ENCODE measurements around the gene MYO1E.

The MYO1E gene

GRCh38 chr15:59385171-59385570 lies 12.5 kb upstream of the MYO1E start:
- DNase-seq, result no peak

DNA sequence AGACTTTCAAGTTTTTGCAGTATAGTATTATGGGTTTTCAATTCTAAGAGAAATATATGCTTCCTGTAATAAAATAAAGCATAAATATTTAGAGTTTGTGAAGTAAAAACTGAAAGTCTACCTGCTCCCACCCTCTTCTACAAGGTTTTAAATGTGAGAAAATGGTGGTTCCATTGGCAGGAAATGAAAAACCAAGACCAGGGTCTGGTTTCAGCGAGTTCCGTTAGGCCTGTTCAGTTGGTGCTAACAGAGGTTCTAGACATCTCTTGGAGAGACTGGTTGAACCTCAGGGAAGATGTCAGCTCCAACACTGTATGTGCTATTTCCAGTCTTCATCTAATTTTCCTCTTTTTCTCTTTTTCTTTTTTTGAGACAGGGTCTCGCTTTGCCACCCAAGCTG lies 11.8 kb upstream of the MYO1E start:
- peak in 1 of 5 donors; percentile 53 for DNase-seq

GRCh38 chr15:59380902-59381610 lies 8.4 kb upstream of the MYO1E start:
- no peak for DNase-seq

GRCh38 chr15:59379531-59379930 lies 6.9 kb upstream of the MYO1E start:
- DNase-seq, result no peak

DNA sequence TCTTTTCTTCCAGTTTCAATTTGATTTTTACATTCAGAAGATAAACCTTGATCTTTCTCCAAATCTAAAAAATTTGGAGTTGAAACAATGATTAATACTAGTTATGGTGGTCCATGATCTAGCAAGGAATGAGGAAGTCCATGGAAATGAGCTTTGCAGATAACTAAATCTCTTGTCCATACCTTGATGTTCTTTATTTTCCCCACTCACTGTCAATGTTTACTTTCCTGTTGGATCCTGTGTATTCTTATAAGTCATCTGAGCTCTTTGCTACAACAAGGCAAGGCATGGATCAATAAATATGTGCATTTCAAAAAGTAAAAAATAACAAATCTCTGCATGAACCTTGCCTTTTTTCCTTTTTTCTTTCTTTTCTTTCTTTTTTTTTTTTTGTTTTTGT lies 6.2 kb upstream of the MYO1E start:
- no peak for DNase-seq

- DNase-seq, result no peak
Measured at GRCh38 chr15:59377924-59378323, 5.3 kb upstream of the MYO1E start.

GRCh38 chr15:59376733-59377132 lies 4.1 kb upstream of the MYO1E start:
- no peak for DNase-seq

DNA sequence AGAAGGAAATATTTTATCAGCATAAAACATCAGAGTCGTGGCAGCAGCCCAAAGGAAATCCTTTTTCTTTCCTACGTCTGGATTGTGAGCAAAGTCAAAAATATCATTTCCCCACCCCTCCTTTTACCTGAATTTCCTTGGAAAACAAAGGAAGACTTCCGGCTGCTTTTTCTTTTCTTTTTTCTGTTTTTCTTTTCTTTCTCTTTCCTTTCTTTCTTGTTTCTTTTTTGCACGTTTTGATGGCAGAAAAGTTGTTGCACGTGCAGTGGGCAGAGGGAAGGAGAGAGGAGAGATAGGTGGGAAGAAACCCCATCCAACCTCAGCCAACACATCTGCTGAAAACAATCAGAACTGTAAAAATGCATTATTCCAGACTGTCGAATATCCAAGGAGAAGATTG lies 544 bp upstream of the MYO1E start:
- no peak for DNase-seq

DNA sequence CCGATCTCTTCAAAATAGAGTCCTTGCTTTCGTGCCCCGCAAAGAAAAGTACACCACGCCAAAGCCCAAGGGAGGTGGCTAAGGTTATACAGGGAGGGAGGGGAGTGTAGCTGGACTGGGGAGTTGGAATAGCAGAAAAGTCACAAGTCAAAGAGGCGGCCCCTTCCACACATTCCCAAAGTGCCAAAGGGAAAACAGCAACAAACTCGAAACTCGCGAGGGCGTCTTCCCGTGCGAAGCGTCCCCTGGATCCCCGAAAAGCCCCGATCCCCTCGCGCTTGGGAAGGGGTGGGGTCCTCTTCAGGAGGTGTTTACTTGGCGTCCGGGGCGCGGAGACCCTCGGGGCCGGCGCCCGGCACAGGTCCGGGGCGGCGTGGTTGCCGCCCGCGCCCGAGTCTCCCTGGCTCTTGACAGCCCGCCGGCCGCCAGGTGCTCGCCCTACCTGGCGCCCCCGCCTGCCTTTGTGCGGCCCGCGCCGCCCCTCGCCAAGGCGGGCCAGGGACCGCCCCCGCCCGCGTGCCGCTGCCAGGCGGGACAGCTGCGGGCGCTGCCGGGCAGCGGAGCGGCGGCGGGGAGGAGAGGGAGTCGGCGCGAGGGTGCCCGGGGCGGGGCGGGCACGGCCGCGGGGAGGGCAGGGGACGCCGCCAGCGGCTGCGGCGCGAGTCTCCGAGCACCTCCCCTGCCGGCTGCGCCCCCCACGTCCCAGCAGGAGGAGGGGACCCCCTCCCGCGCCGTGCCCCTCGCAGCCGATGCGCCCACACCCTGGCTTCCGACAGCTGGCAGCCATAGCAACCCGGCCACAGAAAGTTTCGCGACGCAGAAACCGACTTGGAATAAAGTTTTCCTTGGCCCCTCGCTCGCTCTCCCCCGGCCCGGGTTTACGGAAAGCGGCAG lies 966 bp downstream of the MYO1E start:
- peak in 2 of 5 donors; percentile 11 to 13 for DNase-seq

GRCh38 chr15:59369597-59369996 lies 3.1 kb downstream of the MYO1E start:
- DNase-seq, result peak in 1 of 5 donors; percentile 19

DNA sequence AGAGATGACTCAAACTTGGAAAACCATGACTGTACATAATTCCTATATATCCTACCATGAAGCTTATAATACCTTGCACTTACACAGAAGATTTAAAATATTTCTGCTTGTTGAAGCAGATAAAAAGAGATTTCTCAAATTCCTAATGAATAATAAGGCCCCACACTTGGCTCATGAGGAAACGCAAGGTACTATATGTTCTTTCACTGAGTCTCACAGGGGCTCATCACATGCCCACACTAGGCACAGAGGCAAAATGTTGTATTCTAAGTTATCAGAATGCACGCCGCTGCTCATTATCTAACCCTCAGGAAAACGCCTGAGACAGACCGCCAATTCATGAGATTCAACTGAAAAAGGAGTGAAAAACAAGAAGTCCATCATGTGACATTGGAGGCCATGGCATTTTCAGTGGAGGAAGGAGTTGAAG lies 5.6 kb downstream of the MYO1E start:
- no peak for DNase-seq

DNA sequence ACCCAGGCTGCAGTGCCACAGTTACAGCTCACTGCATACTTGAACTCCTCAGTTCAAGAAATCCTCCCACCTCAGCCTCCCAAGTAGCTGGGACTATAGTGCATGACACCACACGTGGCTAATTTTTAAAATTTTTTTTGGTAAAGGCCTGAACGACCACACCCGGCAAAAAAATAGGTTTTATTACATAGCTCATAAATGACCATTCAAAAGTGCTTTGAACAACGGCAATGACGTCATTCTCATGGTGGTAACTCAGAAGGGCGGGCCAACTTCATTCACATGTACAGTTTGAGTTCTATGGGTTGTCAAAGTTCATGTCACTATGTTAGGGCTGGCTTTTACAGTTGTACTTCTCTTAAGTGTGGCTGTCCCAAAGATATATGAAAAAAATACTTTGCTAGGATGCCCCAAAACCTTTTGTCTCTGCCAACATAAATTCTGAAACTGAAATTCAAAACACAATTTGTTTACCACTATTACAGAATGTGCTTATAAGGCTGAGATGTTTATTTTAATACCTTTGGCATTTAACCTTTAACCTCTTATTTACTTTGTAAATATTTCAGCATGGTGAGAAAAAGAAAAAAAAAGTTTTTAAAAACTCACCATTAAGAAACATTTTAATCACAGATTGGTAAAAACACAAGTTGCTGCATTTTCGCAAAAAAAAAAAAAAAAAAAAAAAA lies 6.2 kb downstream of the MYO1E start:
- no peak for DNase-seq

GRCh38 chr15:59364248-59364647 lies 8.4 kb downstream of the MYO1E start:
- no peak for DNase-seq

DNA sequence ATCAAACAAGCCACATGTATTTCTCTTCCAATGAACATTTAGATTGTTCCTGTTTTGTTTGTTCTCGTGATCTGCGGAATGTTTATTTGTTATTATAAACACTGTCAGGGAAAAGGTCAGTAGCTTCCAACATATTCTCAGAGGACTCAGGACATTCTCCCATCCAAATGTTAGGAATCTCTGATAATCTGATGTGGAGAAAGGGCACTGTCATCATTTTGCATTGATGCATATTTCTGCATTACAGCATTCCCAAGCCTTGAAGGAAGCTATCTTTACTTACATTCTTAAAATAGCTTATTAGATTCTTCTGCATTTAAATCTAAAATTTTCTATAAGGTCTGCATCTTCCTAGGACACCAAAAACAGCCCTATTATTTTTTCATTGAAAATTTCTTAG lies 10.3 kb downstream of the MYO1E start:
- DNase-seq, result no peak

- no peak for DNase-seq
Measured at GRCh38 chr15:59360896-59361295, 11.8 kb downstream of the MYO1E start.

DNA sequence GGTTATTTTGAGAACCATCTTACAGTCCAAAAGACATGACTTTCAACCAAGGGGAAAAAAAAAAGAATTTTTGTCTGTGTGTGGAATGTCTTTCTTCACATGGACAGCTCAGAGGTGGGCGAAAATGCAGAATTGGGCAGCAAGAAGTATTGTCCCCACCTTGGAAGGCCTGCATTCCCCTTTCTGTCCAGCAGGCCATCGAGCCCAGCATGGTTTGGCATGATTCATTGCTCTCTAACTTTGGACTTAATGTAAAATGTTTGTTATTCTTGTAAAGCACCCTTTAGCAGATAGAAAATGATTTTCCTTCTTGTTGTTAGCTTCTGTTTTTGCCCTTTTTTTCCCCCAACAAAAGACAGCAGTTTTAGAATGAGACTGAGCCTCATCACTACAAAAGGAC lies 12.4 kb downstream of the MYO1E start:
- no peak for DNase-seq

DNA sequence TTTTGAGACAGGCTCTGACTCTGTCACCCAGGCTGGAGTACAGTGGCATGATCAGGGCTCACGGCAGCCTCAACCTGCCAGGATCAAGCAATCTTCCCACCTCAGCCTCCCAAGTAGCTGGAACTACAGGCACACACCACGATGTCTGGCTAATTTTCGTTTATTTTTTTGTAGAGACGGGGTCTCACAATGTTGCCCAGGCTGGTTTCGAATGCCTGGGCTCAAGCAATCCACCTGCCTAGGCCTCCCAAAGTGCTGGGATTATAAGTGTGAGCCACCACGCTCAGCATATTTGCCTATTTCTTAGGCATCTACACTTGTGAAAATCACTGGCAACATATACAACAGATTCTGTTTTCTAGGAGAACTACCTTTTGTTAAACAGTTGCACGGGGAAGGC lies 16.9 kb downstream of the MYO1E start:
- no peak for DNase-seq

DNA sequence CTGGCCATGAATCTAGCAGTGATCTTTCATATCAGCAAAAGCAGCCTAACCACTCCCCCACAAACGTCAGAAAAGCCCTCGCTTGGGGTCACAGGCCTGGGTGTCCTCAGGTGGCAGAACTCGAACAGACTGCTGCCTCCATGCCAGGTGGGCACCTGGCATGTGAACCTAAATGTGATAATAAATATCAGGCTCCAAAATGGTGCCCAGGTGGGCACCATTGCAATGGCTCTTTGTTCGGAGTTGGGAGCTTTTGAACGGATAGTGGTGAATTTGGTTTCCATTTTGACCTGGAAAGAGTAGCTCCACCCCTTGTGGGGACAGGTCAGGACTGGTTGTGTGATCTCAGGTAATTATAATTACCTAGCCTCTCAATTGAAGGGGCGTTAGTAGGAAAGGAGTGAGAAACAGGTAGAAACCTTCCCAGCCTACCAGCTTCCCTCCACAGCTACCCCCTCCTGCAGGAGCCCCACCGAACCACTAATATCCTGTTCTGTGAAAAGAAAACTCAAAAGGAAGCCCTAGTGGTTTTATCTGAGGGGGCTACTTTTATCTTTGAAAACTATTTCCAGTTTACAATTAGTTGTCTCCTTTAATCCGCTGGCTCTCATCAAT lies 18.1 kb downstream of the MYO1E start:
- DNase-seq, result no peak

DNA sequence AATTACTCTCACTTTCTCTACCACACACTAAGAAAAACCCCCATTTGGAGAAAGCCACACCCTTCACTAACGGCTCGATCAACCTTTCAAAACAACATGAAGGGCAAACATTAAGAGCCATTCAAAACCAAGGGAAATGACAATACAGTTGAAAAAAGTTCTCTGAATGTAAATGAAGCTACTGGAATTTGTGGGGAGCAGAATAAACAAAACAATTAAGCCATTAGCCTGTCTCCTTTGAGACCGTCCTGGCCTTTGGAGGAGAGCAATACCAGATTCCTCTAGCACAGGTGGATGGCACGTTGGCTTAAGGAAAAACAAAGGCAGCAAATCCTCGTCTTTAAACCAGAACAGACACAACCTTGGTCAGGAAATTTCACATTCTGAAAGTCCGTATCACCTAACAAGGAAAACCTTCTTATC lies 18.7 kb downstream of the MYO1E start:
- DNase-seq, result peak in 1 of 5 donors; percentile 30

DNA sequence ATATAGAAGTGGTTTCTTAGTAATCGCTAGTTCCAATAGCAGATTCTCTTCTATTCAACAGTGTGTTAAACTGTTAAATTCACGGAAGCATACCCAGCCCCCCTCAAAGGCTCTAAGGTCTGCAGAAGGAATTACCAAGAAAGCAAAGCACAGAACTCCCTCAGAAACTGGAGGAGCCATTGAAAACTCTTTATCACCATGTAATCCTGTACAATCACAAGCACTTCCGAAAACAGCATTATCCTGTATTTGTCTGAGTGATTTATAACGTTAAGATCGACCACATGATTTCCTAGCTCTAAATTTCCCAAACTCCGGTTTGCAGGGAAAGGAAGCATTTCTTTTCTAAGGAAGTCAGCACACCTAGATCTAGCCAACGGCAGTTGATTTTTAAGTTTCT lies 20.0 kb downstream of the MYO1E start:
- no peak for DNase-seq

GRCh38 chr15:59352189-59352588 lies 20.5 kb downstream of the MYO1E start:
- DNase-seq, result no peak

GRCh38 chr15:59350421-59350732 lies 22.3 kb downstream of the MYO1E start:
- DNase-seq, result no peak

All from T-helper 1 cell (primary cell).